Measurements from ENCODE around the gene MAP3K20. TPM values are rescaled to one million over a fixed set of nuclear protein-coding genes. Genes with fewer than 3 reads are reported as not detected.

Gene MAP3K20
- total and polyA plus RNA-seq, 2 donors from 2014 or later: 3.9 to 25.6 TPM

- H3K4me3 ChIP-seq (ENCODE audit: low read length in 3 of 3): no peak overlapping the region
Measured at GRCh38 chr2:173271825-173272224, 196.2 kb downstream of the MAP3K20 start.

GRCh38 chr2:173272849-173273248 is 197.2 kb downstream of the MAP3K20 start:
- intact Hi-C loops (cut with DNase I): no loop called here
- no peak for DNase-seq
- Histone ChIP-seq H3K27me3 (ENCODE audit: control insufficient read depth, insufficient read depth, low read length) (no peaks in the 10 kb centered on the region), H3K36me3 (ENCODE audit: control insufficient read depth in 2 of 3, insufficient read depth in 3 of 3, low read length in 3 of 3) (no peaks in the 10 kb centered on the region), H3K4me1 (ENCODE audit: control insufficient read depth in 2 of 3, insufficient read depth in 2 of 3, low read depth in 1 of 3, low read length in 3 of 3) (no peaks in the 10 kb centered on the region), H3K9ac (ENCODE audit: low read length in 3 of 3) (no peak overlapping the region), H3K4me3 (ENCODE audit: low read length in 3 of 3) (no peak overlapping the region), H3K27ac (ENCODE audit: low read depth in 2 of 2, low read length in 2 of 2) (no peak overlapping the region), H3K9me3 (ENCODE audit: control insufficient read depth in 2 of 3, insufficient read depth in 1 of 3, low read length in 3 of 3) (peaks cover 0 to 5% (median 0%) of the 10 kb centered on the region in 3 donors)
- no peak for FAIRE-seq
- TF ChIP-seq CTCF (IDR thresholded peaks at IDR 0.05; ENCODE audit: borderline replicate concordance, extremely low read depth, insufficient read depth): no peak

More at GRCh38 chr2:173271825-173272224, 196.2 kb downstream of the MAP3K20 start:
- no peaks in the 10 kb centered on the region for H3K27me3 ChIP-seq (ENCODE audit: control insufficient read depth, insufficient read depth, low read length)
- H3K9ac ChIP-seq (ENCODE audit: low read length in 3 of 3): no peak overlapping the region
- H3K9me3 ChIP-seq (ENCODE audit: control insufficient read depth in 2 of 3, insufficient read depth in 1 of 3, low read length in 3 of 3): peaks cover 0 to 5% (median 0%) of the 10 kb centered on the region in 3 donors
- H3K27ac ChIP-seq (ENCODE audit: low read depth in 2 of 2, low read length in 2 of 2): no peak overlapping the region
- FAIRE-seq: no peak
- no peak for TF ChIP-seq CTCF (IDR thresholded peaks at IDR 0.05; ENCODE audit: borderline replicate concordance, extremely low read depth, insufficient read depth)
- no peaks in the 10 kb centered on the region for H3K36me3 ChIP-seq (ENCODE audit: control insufficient read depth in 2 of 3, insufficient read depth in 3 of 3, low read length in 3 of 3)
- DNase-seq: no peak
- H3K4me1 ChIP-seq (ENCODE audit: control insufficient read depth in 2 of 3, insufficient read depth in 2 of 3, low read depth in 1 of 3, low read length in 3 of 3): no peaks in the 10 kb centered on the region
- intact Hi-C loops (cut with DNase I): no loop called here

- no peak for TF ChIP-seq CTCF (IDR thresholded peaks at IDR 0.05; ENCODE audit: borderline replicate concordance, extremely low read depth, insufficient read depth)
- FAIRE-seq (no peak), DNase-seq (no peak)
- Histone ChIP-seq H3K4me1 (ENCODE audit: control insufficient read depth in 2 of 3, insufficient read depth in 2 of 3, low read depth in 1 of 3, low read length in 3 of 3) (no peaks in the 10 kb centered on the region), H3K27me3 (ENCODE audit: control insufficient read depth, insufficient read depth, low read length) (no peaks in the 10 kb centered on the region), H3K36me3 (ENCODE audit: control insufficient read depth in 2 of 3, insufficient read depth in 3 of 3, low read length in 3 of 3) (no peaks in the 10 kb centered on the region), H3K27ac (ENCODE audit: low read depth in 2 of 2, low read length in 2 of 2) (no peak overlapping the region), H3K4me3 (ENCODE audit: low read length in 3 of 3) (no peak overlapping the region), H3K9ac (ENCODE audit: low read length in 3 of 3) (no peak overlapping the region), H3K9me3 (ENCODE audit: control insufficient read depth in 2 of 3, insufficient read depth in 1 of 3, low read length in 3 of 3) (peaks cover 0 to 5% (median 0%) of the 10 kb centered on the region in 3 donors)
- intact Hi-C loops (cut with DNase I): no loop called here
Measured at GRCh38 chr2:173278794-173279526, 203.3 kb downstream of the MAP3K20 start.

All from kidney (tissue), 14 donors.